ENCODE data around the gene CD1C. TPM values are rescaled to one million over a fixed set of nuclear protein-coding genes. Genes with fewer than 3 reads are reported as not detected.
"Not testable (repeated sequence)": the region's sequence is repeated elsewhere in the genome, so short reads cannot be mapped to it uniquely, and the experiment has no call there.

The CD1C gene
- polyA plus RNA-seq, 1 experiment, result not detected

GRCh38 chr1:158335213-158335532 is 45.5 kb downstream of the CD1C start:
- CTCF ChIA-PET, result no interaction called here

DNA sequence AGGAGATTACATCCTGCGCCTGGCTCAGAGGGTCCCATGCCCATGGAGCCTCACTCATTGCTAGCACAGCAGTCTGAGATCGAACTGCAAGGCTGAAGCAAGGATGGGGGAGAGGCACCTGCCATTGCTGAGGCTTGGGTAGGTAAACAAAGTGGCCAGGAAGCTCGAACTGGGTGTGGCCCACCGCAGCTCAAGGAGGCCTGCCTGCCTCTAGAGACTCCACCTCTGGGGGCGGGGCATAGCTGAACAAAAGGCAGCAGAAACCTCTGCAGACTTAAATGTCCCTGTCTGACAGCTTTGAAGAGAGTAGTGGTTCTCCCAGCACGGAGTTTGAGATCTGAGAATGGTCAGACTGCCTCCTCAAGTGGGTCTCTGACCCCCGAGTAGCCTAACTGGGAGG is 46.7 kb downstream of the CD1C start:
- CTCF ChIA-PET; H3K36me3 ChIP-seq (ENCODE audit: control insufficient read depth, insufficient read depth, low read length); H3K4me3 ChIP-seq (ENCODE audit: low read depth, low read length); POLR2A ChIA-PET; H3K27me3 ChIP-seq (ENCODE audit: control insufficient read depth, insufficient read depth, low read length); DNase-seq (ENCODE audit: low read depth): not testable (repeated sequence)

More at GRCh38 chr1:158335213-158335532, 45.5 kb downstream of the CD1C start:
- Histone ChIP-seq H3K36me3 (ENCODE audit: control insufficient read depth, insufficient read depth, low read length) (no peaks in the 10 kb centered on the region), H3K4me3 (ENCODE audit: low read depth, low read length) (no peak overlapping the region), H3K27me3 (ENCODE audit: control insufficient read depth, insufficient read depth, low read length) (no peaks in the 10 kb centered on the region)
- no peak for DNase-seq (ENCODE audit: low read depth)
- POLR2A ChIA-PET, result no interaction called here
- TF ChIP-seq CTCF (IDR thresholded peaks at IDR 0.05; ENCODE audit: insufficient read depth, low read depth, low read length), result no peak

Other genes with a start within 250 kb of the CD1C start
- 0.06 and 0.12 TPM in 2 replicates for gene CD1D, start 109.0 kb upstream of the CD1C start, polyA plus RNA-seq (2011; rRNA removed)
- gene CD1A, start 35.5 kb upstream of the CD1C start, polyA plus RNA-seq (2011; rRNA removed), result not detected in 2 replicates
- gene CD1B, start 41.6 kb downstream of the CD1C start, polyA plus RNA-seq (2011; rRNA removed), result not detected in 2 replicates
- not detected in 2 replicates for gene CD1E, start 64.0 kb downstream of the CD1C start, polyA plus RNA-seq (2011; rRNA removed)
- not detected in 2 replicates for gene OR10T2, start 109.5 kb downstream of the CD1C start, polyA plus RNA-seq (2011; rRNA removed)
- gene OR10K2, start 136.3 kb downstream of the CD1C start, polyA plus RNA-seq (2011; rRNA removed), result not detected in 2 replicates
- gene OR10K1, start 171.9 kb downstream of the CD1C start, polyA plus RNA-seq (2011; rRNA removed), result not detected in 2 replicates
- gene OR10R2, start 182.3 kb downstream of the CD1C start, polyA plus RNA-seq (2011; rRNA removed), result not detected in 2 replicates